ENCODE measurements around the gene SLC24A3. TPM values are rescaled to one million over a fixed set of nuclear protein-coding genes. Genes with fewer than 3 reads are reported as not detected.
"Not testable (repeated sequence)": the region's sequence is repeated elsewhere in the genome, so short reads cannot be mapped to it uniquely, and the experiment has no call there.

The SLC24A3 gene
- total RNA-seq, 4 donors from 2014 or later, result 12.9 to 49.8 (median 27.6) TPM

GRCh38 chr20:19633985-19634384 is 421.5 kb downstream of the SLC24A3 start:
- H3K4me3 ChIP-seq, result no peak overlapping the region
- H3K27me3 ChIP-seq, result no peaks in the 10 kb centered on the region
- DNase-seq, result no peak
- H3K9me3 ChIP-seq, result no peaks in the 10 kb centered on the region
- TF ChIP-seq CTCF (IDR thresholded peaks at IDR 0.05) (no peak), POLR2A (IDR thresholded peaks at IDR 0.05) (no peak)
- intact Hi-C loops (cut with DNase I; ENCODE audit: low total_unique reads), result no loop called here
- H3K27ac ChIP-seq, result no peak overlapping the region
- H3K4me1 ChIP-seq, result no peaks in the 10 kb centered on the region
- no peaks in the 10 kb centered on the region for H3K36me3 ChIP-seq

GRCh38 chr20:19639471-19640045 is 427.1 kb downstream of the SLC24A3 start:
- H3K27me3 ChIP-seq; H3K4me1 ChIP-seq; intact Hi-C loops (cut with DNase I; ENCODE audit: low total_unique reads): not testable (repeated sequence)

GRCh38 chr20:19642860-19643259 is 430.4 kb downstream of the SLC24A3 start:
- intact Hi-C loops (cut with DNase I; ENCODE audit: low total_unique reads), result no loop called here
- DNase-seq, result no peak
- H3K4me1 ChIP-seq, result no peaks in the 10 kb centered on the region
- TF ChIP-seq CTCF (IDR thresholded peaks at IDR 0.05), result no peak
- TF ChIP-seq POLR2A (IDR thresholded peaks at IDR 0.05), result no peak
- H3K27me3 ChIP-seq, result no peaks in the 10 kb centered on the region
- H3K4me3 ChIP-seq, result no peak overlapping the region
- no peak overlapping the region for H3K27ac ChIP-seq
- H3K36me3 ChIP-seq, result no peaks in the 10 kb centered on the region
- H3K9me3 ChIP-seq, result no peaks in the 10 kb centered on the region

More at GRCh38 chr20:19639471-19640045, 427.1 kb downstream of the SLC24A3 start:
- not testable (repeated sequence) for H3K4me3 ChIP-seq, DNase-seq, H3K27ac ChIP-seq, H3K9me3 ChIP-seq, H3K36me3 ChIP-seq

GRCh38 chr20:19644085-19644484 is 431.6 kb downstream of the SLC24A3 start:
- Histone ChIP-seq H3K27ac (no peak overlapping the region), H3K4me3 (no peak overlapping the region), H3K4me1 (no peaks in the 10 kb centered on the region), H3K27me3 (no peaks in the 10 kb centered on the region), H3K36me3 (no peaks in the 10 kb centered on the region), H3K9me3 (no peaks in the 10 kb centered on the region)
- DNase-seq, result no peak
- TF ChIP-seq CTCF (IDR thresholded peaks at IDR 0.05) (no peak), POLR2A (IDR thresholded peaks at IDR 0.05) (no peak)
- intact Hi-C loops (cut with DNase I; ENCODE audit: low total_unique reads), result no loop called here

- intact Hi-C loops (cut with DNase I; ENCODE audit: low total_unique reads), result no loop called here
- no peaks in the 10 kb centered on the region for H3K4me1 ChIP-seq
- DNase-seq, result no peak
- no peak overlapping the region for H3K27ac ChIP-seq
- TF ChIP-seq POLR2A (IDR thresholded peaks at IDR 0.05) (no peak), CTCF (IDR thresholded peaks at IDR 0.05) (no peak)
- H3K36me3 ChIP-seq, result no peaks in the 10 kb centered on the region
- peaks cover 0 to 3% of the 10 kb centered on the region in 2 donors for H3K9me3 ChIP-seq
- no peak overlapping the region for H3K4me3 ChIP-seq
- H3K27me3 ChIP-seq, result no peaks in the 10 kb centered on the region
These were observed 434.5 kb downstream of the SLC24A3 start for GRCh38 chr20:19646963-19647362.

- H3K9me3 ChIP-seq, result peaks cover 0 to 3% of the 10 kb centered on the region in 2 donors
- no peaks in the 10 kb centered on the region for H3K4me1 ChIP-seq
- no peak overlapping the region for H3K4me3 ChIP-seq
- no peak overlapping the region for H3K27ac ChIP-seq
- H3K36me3 ChIP-seq, result no peaks in the 10 kb centered on the region
- intact Hi-C loops (cut with DNase I; ENCODE audit: low total_unique reads), result no loop called here
- TF ChIP-seq CTCF (IDR thresholded peaks at IDR 0.05) (no peak), POLR2A (IDR thresholded peaks at IDR 0.05) (no peak)
- DNase-seq, result no peak
- no peaks in the 10 kb centered on the region for H3K27me3 ChIP-seq
These were observed 435.6 kb downstream of the SLC24A3 start for GRCh38 chr20:19648024-19648423.
